H1 (cell line): ENCODE measurements around the gene PPIF. TPM values are rescaled to one million over a fixed set of nuclear protein-coding genes. Genes with fewer than 3 reads are reported as not detected.

Experiments used
- CTCF ChIA-PET: fragments of 300-600 bp; sonication (Branson Sonifier 250); formaldehyde crosslinking; loops from one replicate; lab custom pipeline; 2021; ENCODE audit not compliant: partially characterized antibody; lab: Charles Lee
- POLR2A ChIA-PET: fragments of 300-600 bp; sonication (Branson Sonifier 250); formaldehyde crosslinking; loops from one replicate; lab custom pipeline; 2021; ENCODE audit warnings: inconsistent platforms; ENCODE audit not compliant: partially characterized antibody; lab: Charles Lee
- DNase-seq, 2 experiments: peaks; one replicate each; pipeline versions ENCODE4 v3.0.0 to v3.0.0-alpha.2; 2010 to 2022; ENCODE audit warnings: low spot score in 2 of 2, low read depth in 1 of 2, mixed read lengths in 1 of 2
- FAIRE-seq: peaks from 2 replicates; lab custom pipeline; 2011; peaks lifted over from hg19 to GRCh38; lab: Jason Lieb, UNC
- H2AFZ ChIP-seq: 2 replicates; pipeline ENCODE4 v1.8.1; 2012; ENCODE audit warnings: low read length, inconsistent platforms
- H2AK5ac ChIP-seq: 2 replicates; pipeline ENCODE4 v1.6.1; 2013; ENCODE audit warnings: low read depth, low read length
- H2BK120ac ChIP-seq: replicated peaks from 2 replicates; pipeline ENCODE3; 2013; ENCODE audit warnings: low read depth, low read length, inconsistent platforms
- H2BK12ac ChIP-seq: 2 replicates; pipeline ENCODE4 v1.6.1; 2013; ENCODE audit warnings: low read depth, low read length
- H2BK15ac ChIP-seq: 2 replicates; pipeline ENCODE4 v1.6.1; 2013; ENCODE audit warnings: low read length
- H2BK20ac ChIP-seq: 2 replicates; pipeline ENCODE4 v1.6.1; 2013; ENCODE audit warnings: low read length
- H2BK5ac ChIP-seq: 2 replicates; pipeline ENCODE4 v1.6.1; 2013; ENCODE audit warnings: low read depth, low read length
- H3K14ac ChIP-seq: 2 replicates; pipeline ENCODE4 v1.6.1; 2013; ENCODE audit warnings: inconsistent platforms; ENCODE audit not compliant: insufficient read length
- H3K18ac ChIP-seq: 2 replicates; pipeline ENCODE4 v1.6.1; 2013; ENCODE audit warnings: low read length; ENCODE audit errors: extremely low read depth
- H3K23ac ChIP-seq: 2 replicates; pipeline ENCODE4 v1.6.1; 2013; ENCODE audit warnings: inconsistent platforms; ENCODE audit not compliant: insufficient read length
- H3K23me2 ChIP-seq: 2 replicates; pipeline ENCODE4 v1.6.1; 2013; ENCODE audit warnings: low read depth, low read length
- H3K27ac ChIP-seq: 2 replicates; pipeline ENCODE4 v1.6.1; 2011; ENCODE audit warnings: low read depth, low read length, inconsistent platforms
- H3K27me3 ChIP-seq, 4 experiments: replicated peaks in 1 of 4; 1 replicate in 1 of 4; 2 replicates in 3 of 4; pipeline versions ENCODE4 v1.6.1 to v1.8.1; 2011 to 2013; ENCODE audit warnings: low read length in 3 of 4, mild to moderate bottlenecking in 3 of 4, inconsistent platforms in 2 of 4, mixed read lengths in 2 of 4, moderate library complexity in 1 of 4; ENCODE audit not compliant: control insufficient read depth in 3 of 4, insufficient read depth in 3 of 4; ENCODE audit errors: extremely low read depth in 1 of 4
- H3K36me3 ChIP-seq, 4 experiments: 2 replicates each; pipeline versions ENCODE4 v1.6.1 to v1.8.1; 2011 to 2013; ENCODE audit warnings: mild to moderate bottlenecking in 4 of 4, low read length in 3 of 4, moderate library complexity in 2 of 4, control low read depth in 1 of 4, inconsistent platforms in 1 of 4; ENCODE audit not compliant: insufficient read depth in 4 of 4, control insufficient read depth in 2 of 4
- H3K4ac ChIP-seq: replicated peaks from 2 replicates; pipeline ENCODE3; 2013; ENCODE audit warnings: low read length, low read depth, mixed read lengths, inconsistent platforms; ENCODE audit not compliant: insufficient read length
- H3K4me1 ChIP-seq, 4 experiments: replicated peaks in 1 of 4; 1 replicate in 1 of 4; 2 replicates in 3 of 4; pipeline versions ENCODE4 v1.6.1 to v1.8.1; 2011 to 2013; ENCODE audit warnings: low read length in 3 of 4, inconsistent platforms in 2 of 4, mixed read lengths in 1 of 4; ENCODE audit not compliant: insufficient read depth in 4 of 4, control insufficient read depth in 3 of 4
- H3K4me2 ChIP-seq, 2 experiments: 2 replicates each; pipeline versions ENCODE4 v1.6.1 to v1.8.1; 2011 to 2013; ENCODE audit warnings: low read depth in 2 of 2, low read length in 2 of 2, control low read depth in 1 of 2, inconsistent platforms in 1 of 2, mild to moderate bottlenecking in 1 of 2; ENCODE audit not compliant: insufficient read depth in 1 of 2
- H3K4me3 ChIP-seq, 4 experiments: fragments of 200-600, 300-600 bp in 1 of 4; sonication (generic), shearing (Covaris generic), sonication (Bioruptor Twin) in 1 of 4; 2 replicates each; pipeline versions ENCODE4 v1.5.1 to v1.8.1; 2011 to 2016; ENCODE audit warnings: low read length in 4 of 4, low read depth in 3 of 4, control low read depth in 2 of 4, inconsistent platforms in 2 of 4, mild to moderate bottlenecking in 2 of 4, mixed read lengths in 1 of 4, moderate library complexity in 1 of 4; ENCODE audit not compliant: insufficient read depth in 2 of 4; ENCODE audit errors: extremely low read depth in 1 of 4
- H3K56ac ChIP-seq: replicated peaks from 2 replicates; pipeline ENCODE3; 2013; ENCODE audit warnings: low read depth, mild to moderate bottlenecking, mixed read lengths, low read length, inconsistent platforms; ENCODE audit not compliant: insufficient read length
- H3K79me1 ChIP-seq: 2 replicates; pipeline ENCODE4 v1.6.1; 2013; ENCODE audit warnings: low read depth, low read length, control low read depth
- H3K79me2 ChIP-seq, 2 experiments: 2 replicates each; pipeline versions ENCODE4 v1.6.1 to v1.8.1; 2012 to 2013; ENCODE audit warnings: low read length in 2 of 2, mild to moderate bottlenecking in 2 of 2, inconsistent platforms in 1 of 2; ENCODE audit not compliant: insufficient read depth in 2 of 2, control insufficient read depth in 1 of 2
- H3K9ac ChIP-seq, 4 experiments: replicated peaks in 1 of 4; 1 replicate in 1 of 4; 2 replicates in 3 of 4; pipeline versions ENCODE4 v1.6.1 to v1.8.1; 2011 to 2013; ENCODE audit warnings: low read depth in 3 of 4, low read length in 3 of 4, control low read depth in 2 of 4, mild to moderate bottlenecking in 2 of 4, moderate library complexity in 2 of 4, inconsistent platforms in 1 of 4; ENCODE audit errors: extremely low read depth in 1 of 4
- H3K9me3 ChIP-seq, 2 experiments: 2 replicates each; pipeline versions ENCODE4 v1.6.1 to v1.8.1; 2012 to 2013; ENCODE audit warnings: mild to moderate bottlenecking in 2 of 2, moderate library complexity in 2 of 2, control low read depth in 1 of 2, inconsistent platforms in 1 of 2, low read depth in 1 of 2, low read length in 1 of 2, mixed read lengths in 1 of 2; ENCODE audit not compliant: insufficient read depth in 2 of 2
- H4K20me1 ChIP-seq, 2 experiments: replicated peaks in 1 of 2; 2 replicates each; pipeline versions ENCODE3 to v1.8.1; 2011 to 2013; ENCODE audit warnings: inconsistent platforms in 2 of 2, low read length in 2 of 2, mild to moderate bottlenecking in 1 of 2; ENCODE audit not compliant: insufficient read depth in 2 of 2, control insufficient read depth in 1 of 2
- H4K5ac ChIP-seq: 2 replicates; pipeline ENCODE4 v1.6.1; 2013; ENCODE audit warnings: low read length, low read depth, mixed read lengths, inconsistent platforms; ENCODE audit not compliant: insufficient read length
- H4K8ac ChIP-seq: 2 replicates; pipeline ENCODE4 v1.8.0; 2013; ENCODE audit warnings: mild to moderate bottlenecking, moderate library complexity, low read length, inconsistent platforms; ENCODE audit not compliant: insufficient read depth; ENCODE audit errors: extremely low read depth
- H4K91ac ChIP-seq: replicated peaks from 2 replicates; pipeline ENCODE3; 2013; ENCODE audit warnings: low read length, mixed read lengths, inconsistent platforms; ENCODE audit not compliant: insufficient read length
- ASH2L ChIP-seq: fragments of 200-600, 300-600 bp; sonication (generic); IDR thresholded peaks from one replicate; pipeline ENCODE4 v1.7.1; 2017; ENCODE audit warnings: low read length
- EP300 ChIP-seq, 2 experiments: IDR thresholded peaks; 1 replicate in 1 of 2; 2 replicates in 1 of 2; pipeline ENCODE4 v1.6.1; 2011 to 2012; ENCODE audit warnings: low read depth in 2 of 2, low read length in 2 of 2, mild to moderate bottlenecking in 2 of 2, borderline replicate concordance in 1 of 2, inconsistent platforms in 1 of 2, moderate library complexity in 1 of 2
- HDAC6 ChIP-seq: IDR thresholded peaks from one replicate; pipeline ENCODE4 v1.7.1; 2012; ENCODE audit warnings: low read depth, mild to moderate bottlenecking, inconsistent platforms, low read length, moderate library complexity
- KDM4A ChIP-seq: IDR thresholded peaks from one replicate; pipeline ENCODE4 v1.7.1; 2012; ENCODE audit warnings: low read depth, mild to moderate bottlenecking, moderate library complexity, low read length, inconsistent platforms; ENCODE audit not compliant: severe bottlenecking
- POU5F1 ChIP-seq: IDR thresholded peaks from 2 replicates; pipeline ENCODE4 v1.6.1; 2011; ENCODE audit warnings: low read depth, mild to moderate bottlenecking, low read length, moderate library complexity
- RBBP5 ChIP-seq: IDR thresholded peaks from 2 replicates; pipeline ENCODE4 v1.7.1; 2012; ENCODE audit warnings: low read depth, mild to moderate bottlenecking, inconsistent platforms, low read length, moderate library complexity, borderline replicate concordance
- SP2 ChIP-seq: IDR thresholded peaks from 2 replicates; pipeline ENCODE4 v1.6.1; 2012; ENCODE audit warnings: mild to moderate bottlenecking, low read length, inconsistent platforms
- TAF7 ChIP-seq: optimal IDR thresholded peaks from 2 replicates; pipeline ENCODE3; 2011; ENCODE audit warnings: low read depth, mild to moderate bottlenecking, inconsistent platforms, low read length, moderate library complexity, borderline replicate concordance
- WGBS, 2 experiments: shearing (Covaris generic) in 1 of 2; methylation state at CpG; one replicate each; pipeline versions ENCODE4 v1.1.6 to v1.1.7; 2013 to 2015; ENCODE audit warnings: low lambda C conversion rate in 2 of 2, mixed read lengths in 2 of 2, inconsistent platforms in 1 of 2, low coverage in 1 of 2, missing lambda C conversion rate in 1 of 2; ENCODE audit not compliant: insufficient replicate concordance in 2 of 2, insufficient coverage in 1 of 2, insufficient read length in 1 of 2; ENCODE audit errors: extremely low coverage in 1 of 2, missing lambda C conversion rate in 1 of 2; 5-methylcytosine and 5-hydroxymethylcytosine counted together
- polyA plus RNA-seq, 7 experiments: library from polyadenylated mRNA; depleted of rRNA in 3 of 7; stranded (reverse) in 5 of 7; unstranded in 2 of 7; fragments of >200 nt in 5 of 7; fragments of 200-250 nt in 2 of 7; gene quantifications; 1 replicate in 5 of 7; 2 replicates in 1 of 7; 4 replicates in 1 of 7; pipeline versions ENCODE4 v1.2.1 to v1.2.3, GENCODE V29; 2011 to 2013; ENCODE audit warnings: missing spikeins in 2 of 7, mixed read lengths in 2 of 7
- total RNA-seq: library from RNA; stranded (reverse); fragmentation: NEBNext Ultra II Directional; extraction: Animal tissue kit (Norgen Biotek cat#: 25700); gene quantifications from 2 replicates; pipeline ENCODE4 v1.2.1, GENCODE V29; 2021
- TF ChIP-seq, protein P1 (sequence below): IDR thresholded peaks from 2 replicates; pipeline ENCODE4 v1.6.1; 2012; ENCODE audit warnings: inconsistent platforms
- TF ChIP-seq, protein P2 (sequence below): IDR thresholded peaks from 2 replicates; pipeline ENCODE4 v1.6.1; 2011; ENCODE audit warnings: low read depth, mild to moderate bottlenecking, low read length; ENCODE audit not compliant: insufficient read depth

The PPIF gene
- total and polyA plus RNA-seq, 2 of the 8 experiments (the other 6 are each of a cell fraction or from before 2014, with no cell fraction given), result 70.2 to 77.6 TPM

DNA sequence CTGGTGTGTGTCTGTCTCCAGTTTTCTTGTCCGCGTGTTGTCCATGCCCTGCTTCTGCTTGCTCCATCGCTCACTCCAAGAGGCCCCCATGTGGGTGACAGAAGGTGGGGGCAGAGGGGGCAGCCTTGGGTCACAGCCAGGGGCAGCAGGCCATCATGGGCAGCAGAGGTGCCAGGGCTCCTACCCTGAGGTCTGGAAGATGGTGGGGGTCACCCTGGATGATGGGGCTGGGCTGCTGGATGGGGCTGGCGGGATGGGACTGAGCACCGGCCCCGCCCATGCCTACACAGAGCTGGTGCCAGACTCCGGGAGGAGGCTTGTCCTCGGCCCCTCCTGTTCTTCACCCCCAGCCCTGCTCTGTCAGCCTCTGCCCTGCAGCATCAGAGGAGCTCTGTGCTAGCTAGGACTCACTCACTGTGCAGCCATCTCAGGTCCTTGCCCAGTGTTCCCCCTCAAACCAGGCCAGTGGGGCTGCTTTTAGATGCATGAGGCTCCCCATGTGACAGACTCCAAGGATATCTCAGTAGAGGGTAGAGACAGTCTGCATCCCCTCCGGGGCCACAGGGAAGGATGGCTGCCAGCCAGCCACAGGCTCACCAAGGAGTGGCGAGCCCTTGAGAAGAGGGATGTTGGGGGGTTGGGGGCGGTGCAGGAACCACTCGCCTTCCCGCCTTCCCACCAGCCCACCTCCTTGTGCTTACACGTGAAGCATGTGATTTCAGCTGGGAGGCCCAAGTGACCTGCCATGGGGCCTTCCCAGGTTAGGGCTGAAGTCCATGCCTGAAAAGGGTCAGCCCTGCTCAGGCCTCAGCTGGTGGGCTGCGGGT is 35.5 kb upstream of the PPIF start:
- Histone ChIP-seq H4K91ac (no peak overlapping the region), H3K79me1 (no peaks in the 10 kb centered on the region), H3K4me2 (no peak overlapping the region), H4K5ac (no peak overlapping the region), H2BK20ac (no peak overlapping the region), H4K8ac (peak overlapping the region; percentile 83; the same call in 1 of the 2 replicates), H2BK12ac (peak overlapping the region; percentile 3; the same call in 1 of the 2 replicates), H3K9ac (no peak overlapping the region), H3K79me2 (no peaks in the 10 kb centered on the region), H2BK5ac (no peak overlapping the region), H3K18ac (no peak overlapping the region), H2BK15ac (no peak overlapping the region), H3K23me2 (no peaks in the 10 kb centered on the region; the same call in 1 of the 2 replicates), H3K4ac (no peak overlapping the region), H3K27me3 (no peaks in the 10 kb centered on the region), H4K20me1 (peaks cover 5 to 6% of the 10 kb centered on the region in 2 experiments), H3K36me3 (peaks cover 3 to 25% (median 10%) of the 10 kb centered on the region in 4 experiments; a peak in 4 of 8 replicates), H2AFZ (no peak overlapping the region), H2BK120ac (no peak overlapping the region), H3K27ac (no peak overlapping the region), H3K23ac (no peak overlapping the region), H3K9me3 (no peaks in the 10 kb centered on the region), H3K56ac (no peak overlapping the region), H3K4me3 (no peak overlapping the region), H2AK5ac (no peak overlapping the region), H3K14ac (no peak overlapping the region), H3K4me1 (peaks cover 0 to 5% (median 2%) of the 10 kb centered on the region in 4 experiments; a peak in 2 of 7 replicates)
- ChIA-PET POLR2A (no interaction called here), CTCF (interaction anchor here (2.1 kb wide), 1 partner anchor 19 kb away, joined by 7 read pairs; no protein-coding TSS in a partner anchor)
- FAIRE-seq, result no peak
- DNase-seq, result no peak
- 90% methylated on average over 11 of the region's 15 CpGs; no CpG with 5 or more reads in 1 of the 2 experiments for WGBS, 2 experiments
- TF ChIP-seq POU5F1 (no peak), HDAC6 (no peak), ASH2L (no peak), RBBP5 (no peak), TAF7 (no peak), KDM4A (no peak), EP300 (IDR thresholded peaks at IDR 0.05; ENCODE audit: borderline replicate concordance in 1 of 2, low read depth in 2 of 2, low read length in 2 of 2) (no peak), SP2 (no peak)
- TF ChIP-seq, protein P1, sequence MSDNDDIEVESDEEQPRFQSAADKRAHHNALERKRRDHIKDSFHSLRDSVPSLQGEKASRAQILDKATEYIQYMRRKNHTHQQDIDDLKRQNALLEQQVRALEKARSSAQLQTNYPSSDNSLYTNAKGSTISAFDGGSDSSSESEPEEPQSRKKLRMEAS, result no peak
- TF ChIP-seq, protein P2, sequence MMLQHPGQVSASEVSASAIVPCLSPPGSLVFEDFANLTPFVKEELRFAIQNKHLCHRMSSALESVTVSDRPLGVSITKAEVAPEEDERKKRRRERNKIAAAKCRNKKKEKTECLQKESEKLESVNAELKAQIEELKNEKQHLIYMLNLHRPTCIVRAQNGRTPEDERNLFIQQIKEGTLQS, result no peak
